Renal pelvis (tissue), 4 donors: ENCODE results near the gene LRTM2. TPM values are rescaled to one million over a fixed set of nuclear protein-coding genes. Genes with fewer than 3 reads are reported as not detected.
A peak's percentile ranks its signal among the peaks of the same experiment; 100 is the strongest.

Experiments
- DNase-seq: peaks from one replicate; pipeline ENCODE4 v3.0.0-alpha.2; 2013
- polyA plus RNA-seq, 3 donors: library from polyadenylated mRNA; unstranded; fragments of 120-200 nt; gene quantifications; one replicate each; pipeline ENCODE4 v1.2.1, GENCODE V29; 2013; ENCODE audit not compliant: insufficient read length in 3 of 3

The LRTM2 gene
- polyA plus RNA-seq, 3 donors = 0.13 to 0.75 (median 0.67) TPM

GRCh38 chr12:1797991-1798640, 22.2 kb upstream of the LRTM2 start:
- DNase-seq = no peak

GRCh38 chr12:1798641-1799020, 21.7 kb upstream of the LRTM2 start:
- DNase-seq = no peak

DNA sequence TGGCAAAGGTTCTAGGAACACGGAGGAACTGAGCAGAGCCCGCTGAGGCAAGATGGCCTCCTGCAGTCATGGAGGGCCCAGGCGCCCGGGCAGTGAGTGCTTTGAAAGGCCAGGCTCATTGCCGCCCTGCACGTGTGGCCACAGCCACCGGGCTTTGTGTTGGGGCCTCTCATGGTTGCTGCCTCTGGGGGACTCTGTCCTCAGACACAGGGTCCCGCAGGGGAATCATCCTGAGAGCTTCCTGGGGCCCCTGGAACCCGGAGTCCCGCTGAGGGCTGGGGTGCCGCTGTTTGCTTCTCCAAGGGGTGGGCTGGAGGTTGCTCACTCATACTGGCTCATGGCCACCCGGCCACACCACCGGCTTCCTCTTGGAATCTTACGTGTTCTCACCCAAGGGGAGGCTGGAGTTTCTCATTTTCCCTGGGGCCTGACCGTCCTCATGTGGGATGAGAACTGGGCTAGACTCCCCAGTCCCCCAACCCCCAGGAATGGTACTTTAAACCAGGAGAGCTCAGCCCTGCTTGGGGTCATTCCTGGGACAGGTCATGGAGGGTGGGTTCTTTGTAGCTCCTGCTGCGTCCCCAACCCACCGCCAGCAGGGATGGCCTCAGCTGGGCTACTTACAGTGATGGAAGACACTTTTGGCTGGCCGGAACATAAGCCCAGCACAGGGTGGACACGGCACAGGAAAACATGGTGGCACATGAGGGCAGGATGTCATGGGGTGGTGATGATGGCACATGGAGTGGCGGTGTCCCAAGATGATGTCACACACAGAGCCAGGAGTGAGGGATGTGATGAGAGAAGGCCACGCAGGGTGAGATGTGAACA, 21.1 kb upstream of the LRTM2 start:
- no peak for DNase-seq

GRCh38 chr12:1799882-1800400, 20.4 kb upstream of the LRTM2 start:
- no peak for DNase-seq

- DNase-seq = no peak
Observed at GRCh38 chr12:1800401-1801302, 19.7 kb upstream of the LRTM2 start.

DNA sequence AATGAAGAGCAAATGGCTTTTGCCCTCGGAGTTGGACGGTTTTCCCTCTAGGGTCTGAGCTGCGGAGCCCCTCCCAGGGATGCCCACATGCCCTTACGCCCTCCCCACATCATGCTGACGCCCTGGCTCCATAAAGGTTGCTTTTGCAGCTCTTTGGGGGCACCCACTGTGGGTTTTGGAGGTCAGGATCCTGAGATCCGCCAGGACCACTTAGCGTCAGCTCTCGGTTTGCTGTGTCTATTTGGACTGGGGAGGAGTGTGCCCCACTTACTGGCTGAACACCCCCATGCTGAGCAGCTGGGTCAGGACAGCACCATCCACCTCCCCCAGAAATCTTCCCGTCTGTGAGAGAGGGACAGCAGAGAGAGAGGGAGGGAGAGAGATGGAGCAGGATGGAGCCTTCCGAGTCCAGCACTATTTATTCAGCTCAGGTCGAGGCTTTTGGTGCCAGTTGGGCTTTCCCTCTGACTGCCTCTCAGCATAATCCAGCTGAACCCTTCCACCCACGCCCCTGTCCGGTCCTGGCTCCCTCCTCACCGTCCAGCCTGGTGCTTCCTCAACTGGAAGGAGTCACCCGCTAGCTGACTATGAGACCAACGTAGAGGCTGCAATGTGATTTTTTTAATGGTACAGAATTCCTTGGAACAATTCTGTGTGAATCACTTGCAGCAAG, 18.9 kb upstream of the LRTM2 start:
- DNase-seq = no peak

- no peak for DNase-seq
Observed at GRCh38 chr12:1803736-1804135, 16.6 kb upstream of the LRTM2 start.

DNA sequence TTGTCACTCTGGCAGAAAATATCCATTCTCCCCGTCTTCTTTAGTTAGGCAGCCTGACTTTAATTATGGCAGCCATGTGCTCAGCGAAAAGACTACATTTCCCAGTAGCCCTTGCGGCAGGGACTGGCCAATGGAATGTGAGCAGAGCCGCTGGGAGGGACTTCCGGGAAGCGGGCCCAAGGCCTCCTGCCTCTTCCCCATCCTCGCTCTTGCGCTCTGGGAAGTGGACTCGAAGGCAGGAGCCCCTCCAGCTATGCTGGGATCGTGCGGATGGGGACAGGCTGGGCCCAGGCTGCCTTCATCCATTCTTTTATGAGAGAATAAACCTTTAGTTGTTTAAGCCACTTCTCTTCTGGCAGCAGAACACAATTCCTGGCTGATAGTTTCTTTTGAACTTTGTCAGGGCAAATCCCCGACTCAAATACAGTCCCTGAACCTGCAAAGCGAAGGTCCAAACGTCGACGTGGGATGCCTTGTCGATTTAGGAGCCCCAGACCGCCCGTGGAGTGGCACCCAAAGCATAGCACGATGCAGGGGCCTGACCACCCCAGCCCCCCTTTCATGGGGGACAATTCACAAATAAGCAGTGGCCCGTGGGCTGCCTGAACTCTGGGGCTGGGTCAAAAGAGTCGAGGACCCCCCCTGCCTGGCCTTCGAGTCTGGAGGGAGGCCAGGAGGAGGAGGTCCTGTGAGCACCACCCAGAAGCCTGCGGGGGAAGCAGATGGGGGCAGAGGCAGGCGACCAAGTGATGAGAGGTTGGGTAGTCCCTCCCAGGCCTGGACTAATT, 15.6 kb upstream of the LRTM2 start:
- DNase-seq = peak; percentile 87

DNA sequence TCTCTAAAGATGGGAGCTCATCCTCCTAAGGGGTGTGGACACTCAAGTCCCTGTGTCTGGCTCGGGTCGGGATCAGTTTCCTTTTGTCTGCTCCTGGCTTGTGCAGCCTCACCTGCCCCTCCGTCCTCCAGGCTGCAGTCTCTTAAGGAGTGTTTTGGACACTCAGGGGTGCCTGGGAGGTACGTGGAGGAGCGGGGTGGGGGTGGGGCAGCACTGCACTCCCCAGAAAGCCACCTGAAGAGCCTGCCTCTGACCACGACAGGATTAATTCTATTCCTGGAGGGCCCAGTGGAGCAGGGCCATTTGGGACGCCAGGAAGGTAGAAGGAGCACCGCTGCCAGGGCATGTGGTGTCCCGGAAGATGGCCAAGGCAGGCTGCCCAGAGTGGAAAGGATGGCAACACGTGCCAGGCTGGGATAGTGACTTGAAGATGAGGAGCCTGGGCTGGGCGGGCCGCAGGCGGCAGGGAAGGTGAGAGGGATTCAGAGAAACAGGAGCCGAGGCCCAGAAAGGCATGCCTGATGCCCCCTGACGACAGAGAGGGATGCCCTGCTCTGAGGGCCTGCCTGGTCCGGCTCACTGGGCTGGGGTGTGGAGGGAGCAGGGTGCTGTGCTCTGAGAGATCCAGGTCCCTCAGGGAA, 14.8 kb upstream of the LRTM2 start:
- no peak for DNase-seq

GRCh38 chr12:1806301-1807086, 13.9 kb upstream of the LRTM2 start:
- DNase-seq = no peak

GRCh38 chr12:1807087-1807860, 13.1 kb upstream of the LRTM2 start:
- DNase-seq = no peak

DNA sequence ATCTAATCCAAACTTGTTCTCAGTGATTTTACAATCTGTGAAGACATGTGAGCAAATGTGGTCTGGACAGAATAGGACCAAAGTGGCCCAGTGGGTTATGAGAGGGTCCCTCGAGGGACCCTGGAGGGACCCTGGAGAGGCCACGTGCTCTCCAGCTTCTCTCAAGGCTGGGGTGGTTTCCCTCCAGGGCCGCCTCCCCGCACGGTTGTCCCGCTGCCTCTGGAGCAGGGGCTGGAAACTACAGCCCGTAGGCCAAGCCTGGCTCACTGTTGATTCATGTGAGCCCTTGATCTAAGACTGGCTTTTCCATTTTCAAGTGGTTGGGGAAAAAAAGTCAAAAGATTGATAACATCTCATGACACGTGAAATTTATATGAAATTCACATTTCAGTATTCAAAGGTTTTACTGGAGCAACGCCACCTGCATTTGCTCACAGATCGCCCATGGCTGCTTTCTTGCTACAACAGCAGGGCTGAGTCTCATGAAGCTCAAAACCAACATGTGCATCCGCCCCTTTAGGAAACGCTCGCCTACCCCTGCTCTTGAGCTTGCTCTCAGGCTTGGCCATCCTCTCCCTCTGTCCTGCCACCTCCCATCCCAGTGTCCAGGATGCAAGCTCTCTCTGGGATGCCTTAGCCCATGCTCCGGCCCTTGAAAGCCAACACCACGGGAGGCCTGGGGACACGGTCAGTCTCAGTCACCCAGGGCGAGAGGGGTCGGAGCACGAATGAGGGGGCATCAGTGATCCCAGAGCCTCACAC, 12.1 kb upstream of the LRTM2 start:
- DNase-seq = no peak

- no peak for DNase-seq
Observed at GRCh38 chr12:1808798-1809480, 11.4 kb upstream of the LRTM2 start.

GRCh38 chr12:1809591-1810190, 10.7 kb upstream of the LRTM2 start:
- DNase-seq = no peak

DNA sequence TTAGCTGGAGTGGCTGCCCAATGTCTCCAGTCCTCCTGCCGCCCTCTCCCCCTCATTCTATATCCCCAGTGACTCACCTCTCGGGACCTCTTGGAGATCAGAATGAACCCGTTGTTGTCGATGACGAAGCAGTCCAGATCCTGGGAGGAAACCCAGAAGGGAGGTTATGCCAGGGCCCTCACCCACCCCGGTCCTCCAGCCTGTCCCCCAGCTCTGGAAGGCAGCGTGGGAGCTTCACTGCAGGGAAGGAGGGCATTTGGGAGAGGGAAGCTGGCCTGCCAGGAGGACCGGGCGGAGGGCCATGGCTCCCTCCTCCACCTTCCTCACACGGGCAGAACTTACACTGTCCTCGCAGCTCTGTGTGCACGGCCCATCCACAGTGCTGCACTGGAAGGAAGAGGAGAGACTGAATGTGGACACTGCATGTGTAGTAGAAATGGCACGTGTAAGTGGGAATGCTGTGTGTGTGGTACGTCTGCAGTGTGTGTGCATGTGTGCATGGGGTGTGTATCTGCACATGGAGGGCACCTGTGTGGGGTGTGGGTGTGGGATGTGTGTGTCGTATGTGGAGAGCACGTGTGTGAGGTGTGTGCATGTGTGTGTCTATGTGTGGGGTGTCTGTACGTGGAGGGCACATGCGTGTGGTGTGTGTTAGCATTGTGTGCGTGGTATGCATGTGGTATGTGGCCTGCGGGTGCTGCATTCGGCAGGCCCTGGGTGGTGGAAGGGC, 10.0 kb upstream of the LRTM2 start:
- no peak for DNase-seq

GRCh38 chr12:1810931-1811280, 9.5 kb upstream of the LRTM2 start:
- DNase-seq = no peak
